ENCODE measurements around the gene ISCA2. TPM values are rescaled to one million over a fixed set of nuclear protein-coding genes. Genes with fewer than 3 reads are reported as not detected.

ISCA2 gene
- total RNA-seq, 1 donor from 2014 or later: 22.4 TPM

GRCh38 chr14:74538411-74539391 lies 45.1 kb downstream of the ISCA2 start:
- Mint-ChIP-seq H3K36me3 (ENCODE audit: unreplicated experiment) (peaks cover 35% of the 10 kb centered on the region), H3K9me3 (ENCODE audit: unreplicated experiment) (no peaks in the 10 kb centered on the region), H3K4me1 (ENCODE audit: unreplicated experiment) (peaks cover 36% of the 10 kb centered on the region), H3K4me3 (ENCODE audit: unreplicated experiment) (no peak overlapping the region), H3K27me3 (ENCODE audit: unreplicated experiment) (no peaks in the 10 kb centered on the region), H3K27ac (ENCODE audit: unreplicated experiment) (peak overlapping the region; percentile 31)
- no peak for DNase-seq (ENCODE audit: extremely low spot score, unreplicated experiment)
- TF ChIP-seq CTCF (IDR thresholded peaks at IDR 0.05): no peak

- Mint-ChIP-seq H3K27me3 (ENCODE audit: unreplicated experiment) (no peaks in the 10 kb centered on the region), H3K27ac (ENCODE audit: unreplicated experiment) (no peak overlapping the region), H3K4me1 (ENCODE audit: unreplicated experiment) (peaks cover 44% of the 10 kb centered on the region), H3K4me3 (ENCODE audit: unreplicated experiment) (no peak overlapping the region), H3K36me3 (ENCODE audit: unreplicated experiment) (peaks cover 34% of the 10 kb centered on the region), H3K9me3 (ENCODE audit: unreplicated experiment) (no peaks in the 10 kb centered on the region)
- TF ChIP-seq CTCF (IDR thresholded peaks at IDR 0.05): no peak
- no peak for DNase-seq (ENCODE audit: extremely low spot score, unreplicated experiment)
Observed at GRCh38 chr14:74539503-74539902, 45.9 kb downstream of the ISCA2 start.

- H3K27me3 Mint-ChIP-seq (ENCODE audit: unreplicated experiment): no peaks in the 10 kb centered on the region
- H3K4me1 Mint-ChIP-seq (ENCODE audit: unreplicated experiment): peaks cover 56% of the 10 kb centered on the region
- no peak overlapping the region for H3K4me3 Mint-ChIP-seq (ENCODE audit: unreplicated experiment)
- H3K9me3 Mint-ChIP-seq (ENCODE audit: unreplicated experiment): no peaks in the 10 kb centered on the region
- H3K36me3 Mint-ChIP-seq (ENCODE audit: unreplicated experiment): peaks cover 35% of the 10 kb centered on the region
- TF ChIP-seq CTCF (IDR thresholded peaks at IDR 0.05): no peak
- peak overlapping the region; percentile 50 for H3K27ac Mint-ChIP-seq (ENCODE audit: unreplicated experiment)
- DNase-seq (ENCODE audit: extremely low spot score, unreplicated experiment): no peak
Observed at GRCh38 chr14:74541225-74541624, 47.7 kb downstream of the ISCA2 start.

- DNase-seq (ENCODE audit: extremely low spot score, unreplicated experiment): no peak
- peak overlapping the region; percentile 50 for H3K27ac Mint-ChIP-seq (ENCODE audit: unreplicated experiment)
- peaks cover 35% of the 10 kb centered on the region for H3K36me3 Mint-ChIP-seq (ENCODE audit: unreplicated experiment)
- no peak overlapping the region for H3K4me3 Mint-ChIP-seq (ENCODE audit: unreplicated experiment)
- no peaks in the 10 kb centered on the region for H3K9me3 Mint-ChIP-seq (ENCODE audit: unreplicated experiment)
- no peak for TF ChIP-seq CTCF (IDR thresholded peaks at IDR 0.05)
- peaks cover 58% of the 10 kb centered on the region for H3K4me1 Mint-ChIP-seq (ENCODE audit: unreplicated experiment)
- H3K27me3 Mint-ChIP-seq (ENCODE audit: unreplicated experiment): no peaks in the 10 kb centered on the region
Observed at GRCh38 chr14:74542056-74542685, 48.6 kb downstream of the ISCA2 start.

All from osteocyte (in vitro differentiated cells).